Lower leg skin (tissue), 3 donors: ENCODE data around the gene SYTL2.

Experiments
- CTCF ChIP-seq, 3 donors: fragments of 450-650 bp; IDR thresholded peaks; one replicate each; pipeline ENCODE4 v1.5.1; 2016; ENCODE audit warnings: antibody characterized with exemption in 3 of 3, mild to moderate bottlenecking in 3 of 3, moderate library complexity in 2 of 3
- POLR2A ChIP-seq, 2 donors: fragments of 450-650 bp; IDR thresholded peaks; one replicate each; pipeline ENCODE4 v1.6.1; 2016 to 2017; ENCODE audit warnings: antibody characterized with exemption in 2 of 2, mild to moderate bottlenecking in 1 of 2, moderate library complexity in 1 of 2

GRCh38 chr11:85806876-85807275 lies 4.1 kb downstream of the SYTL2 start:
- TF ChIP-seq CTCF (IDR thresholded peaks at IDR 0.05) (no peak), POLR2A (IDR thresholded peaks at IDR 0.05) (no peak)
